ENCODE results near the gene FBXW4. TPM values are rescaled to one million over a fixed set of nuclear protein-coding genes. Genes with fewer than 3 reads are reported as not detected.

Gene FBXW4
- total RNA-seq, 4 donors from 2014 or later: 28.0 to 106 (median 58.1) TPM

DNA sequence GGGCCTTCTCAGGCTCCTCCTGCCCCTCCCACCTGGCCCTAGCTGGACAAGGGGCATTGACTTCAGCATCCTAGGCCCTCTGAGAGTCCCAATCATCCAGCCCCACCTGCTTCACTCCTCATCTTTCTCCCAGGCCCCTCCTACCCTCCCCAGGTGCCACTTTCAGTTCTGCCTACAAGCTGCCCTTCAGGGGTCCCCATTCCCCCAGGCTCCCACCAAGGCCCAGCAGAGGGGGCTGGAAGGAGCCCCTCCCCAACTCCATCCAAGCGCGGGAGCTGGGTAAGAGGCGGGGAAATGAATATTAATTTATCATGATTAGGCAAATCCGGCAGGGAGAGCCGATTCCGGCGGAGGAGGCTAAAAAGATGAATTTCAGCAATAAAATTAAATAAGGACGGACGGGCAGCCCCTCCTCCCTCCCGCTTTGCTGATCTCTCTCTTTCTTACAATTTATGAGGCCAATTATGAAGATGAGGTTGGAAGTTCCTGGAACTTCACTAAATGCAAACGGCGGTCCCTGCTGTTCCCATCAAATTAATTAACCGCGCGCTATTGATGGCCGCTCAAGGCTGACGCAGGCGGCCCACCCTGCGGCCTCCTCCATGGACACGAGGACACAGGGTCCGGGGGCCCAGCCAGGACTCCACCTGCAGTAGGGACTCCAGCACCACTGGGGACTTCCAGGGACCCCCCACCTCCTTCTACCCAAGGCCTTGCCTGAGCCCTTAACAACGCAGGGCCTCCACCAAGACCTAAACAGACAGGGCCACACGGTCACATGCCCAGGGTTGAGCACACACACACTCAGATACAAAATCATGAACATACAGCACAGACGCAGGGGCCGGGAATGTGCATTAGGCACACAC is 120.9 kb downstream of the FBXW4 start:
- Histone ChIP-seq H3K4me1 (peaks cover 0 to 12% (median 6%) of the 10 kb centered on the region in 4 donors), H3K27ac (no peak overlapping the region), H3K27me3 (no peaks in the 10 kb centered on the region), H3K36me3 (peaks cover 0 to 7% (median 0%) of the 10 kb centered on the region in 3 donors), H3K4me3 (no peak overlapping the region), H3K9me3 (peaks cover 0 to 7% (median 0%) of the 10 kb centered on the region in 4 donors)
- TF ChIP-seq, protein P1, sequence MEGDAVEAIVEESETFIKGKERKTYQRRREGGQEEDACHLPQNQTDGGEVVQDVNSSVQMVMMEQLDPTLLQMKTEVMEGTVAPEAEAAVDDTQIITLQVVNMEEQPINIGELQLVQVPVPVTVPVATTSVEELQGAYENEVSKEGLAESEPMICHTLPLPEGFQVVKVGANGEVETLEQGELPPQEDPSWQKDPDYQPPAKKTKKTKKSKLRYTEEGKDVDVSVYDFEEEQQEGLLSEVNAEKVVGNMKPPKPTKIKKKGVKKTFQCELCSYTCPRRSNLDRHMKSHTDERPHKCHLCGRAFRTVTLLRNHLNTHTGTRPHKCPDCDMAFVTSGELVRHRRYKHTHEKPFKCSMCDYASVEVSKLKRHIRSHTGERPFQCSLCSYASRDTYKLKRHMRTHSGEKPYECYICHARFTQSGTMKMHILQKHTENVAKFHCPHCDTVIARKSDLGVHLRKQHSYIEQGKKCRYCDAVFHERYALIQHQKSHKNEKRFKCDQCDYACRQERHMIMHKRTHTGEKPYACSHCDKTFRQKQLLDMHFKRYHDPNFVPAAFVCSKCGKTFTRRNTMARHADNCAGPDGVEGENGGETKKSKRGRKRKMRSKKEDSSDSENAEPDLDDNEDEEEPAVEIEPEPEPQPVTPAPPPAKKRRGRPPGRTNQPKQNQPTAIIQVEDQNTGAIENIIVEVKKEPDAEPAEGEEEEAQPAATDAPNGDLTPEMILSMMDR (IDR thresholded peaks at IDR 0.05): no peak
- TF ChIP-seq POLR2A (IDR thresholded peaks at IDR 0.05): no peak
- DNase-seq: no peak

DNA sequence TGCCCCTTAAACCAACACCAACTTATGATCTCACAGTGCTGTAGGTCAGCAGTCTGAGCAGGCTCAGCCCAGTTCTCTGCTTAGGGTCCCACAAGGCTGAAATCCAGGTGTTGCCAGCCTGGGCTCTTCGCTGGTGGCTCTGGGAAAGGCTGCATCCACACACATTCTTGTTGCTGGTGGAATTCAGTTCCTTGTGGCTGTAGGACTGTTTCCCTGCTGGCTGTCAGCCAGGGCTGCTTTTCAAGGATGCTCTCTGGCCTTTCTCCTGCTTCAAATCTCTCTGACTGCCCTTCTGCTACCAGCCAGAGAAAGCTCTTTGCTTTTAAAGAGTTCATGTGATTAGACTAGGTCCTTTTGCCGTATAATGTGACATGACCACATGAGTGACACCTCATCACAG is 122.2 kb downstream of the FBXW4 start:
- no peaks in the 10 kb centered on the region for H3K27me3 ChIP-seq
- peaks cover 0 to 12% (median 6%) of the 10 kb centered on the region in 4 donors for H3K4me1 ChIP-seq
- peaks cover 0 to 7% (median 0%) of the 10 kb centered on the region in 4 donors for H3K9me3 ChIP-seq
- no peaks in the 10 kb centered on the region for H3K36me3 ChIP-seq
- H3K27ac ChIP-seq: no peak overlapping the region
- no peak for DNase-seq
- H3K4me3 ChIP-seq: no peak overlapping the region
- no peak for TF ChIP-seq POLR2A (IDR thresholded peaks at IDR 0.05)
- TF ChIP-seq, protein P1 (IDR thresholded peaks at IDR 0.05): no peak

DNA sequence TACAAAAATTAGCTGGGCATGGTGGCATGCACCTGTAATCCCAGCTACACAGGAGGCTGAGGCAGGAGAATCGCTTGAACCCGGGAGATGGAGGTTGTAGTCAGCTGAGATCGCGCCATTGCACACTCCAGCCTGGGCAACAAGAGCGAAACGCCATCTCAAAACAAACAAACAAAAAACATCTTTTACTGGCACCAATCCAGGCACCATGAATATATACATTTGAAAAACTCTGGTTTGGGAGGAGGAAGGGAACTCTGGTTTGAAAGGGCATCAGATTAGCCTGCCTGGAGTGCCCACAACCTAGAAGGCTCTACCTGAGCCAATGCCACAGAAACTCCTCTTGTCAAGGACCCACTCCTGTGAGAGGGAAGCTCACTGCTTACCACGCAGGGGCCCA is 122.8 kb downstream of the FBXW4 start:
- no peak for TF ChIP-seq POLR2A (IDR thresholded peaks at IDR 0.05)
- TF ChIP-seq, protein P1 (IDR thresholded peaks at IDR 0.05): no peak
- no peak for DNase-seq

DNA sequence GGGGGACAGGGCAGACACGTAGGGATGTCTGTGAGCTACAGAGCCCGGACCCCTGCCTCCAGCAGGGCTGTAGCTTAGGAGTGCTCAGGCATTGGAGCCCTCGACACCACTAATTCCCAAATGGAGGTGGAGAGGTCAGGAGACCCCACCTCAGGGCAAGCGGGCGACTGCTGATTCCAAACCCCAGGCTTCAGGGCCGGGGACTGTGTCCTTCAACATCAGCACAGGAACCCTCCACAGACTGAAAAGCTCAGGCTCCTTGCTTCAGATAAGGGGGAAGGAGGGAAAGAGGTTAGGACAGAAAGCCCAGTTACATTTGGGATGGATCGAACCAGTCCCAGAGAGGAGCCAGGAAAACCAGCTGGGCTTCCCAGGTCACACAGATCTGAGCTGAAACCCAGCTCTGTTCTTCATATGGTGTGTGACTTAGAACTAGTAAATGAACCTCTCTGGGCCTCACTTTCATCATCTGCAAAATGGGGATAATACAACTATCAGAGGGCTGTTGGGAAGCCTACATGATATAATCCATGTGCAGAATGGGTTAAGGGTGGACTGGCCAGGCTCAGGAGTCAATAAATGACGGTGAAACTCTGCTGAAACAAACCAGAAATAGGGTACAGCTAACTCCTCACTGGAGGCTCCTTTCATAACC is 123.6 kb downstream of the FBXW4 start:
- Histone ChIP-seq H3K9me3 (peaks cover 0 to 7% (median 0%) of the 10 kb centered on the region in 4 donors), H3K36me3 (no peaks in the 10 kb centered on the region), H3K4me3 (no peak overlapping the region), H3K27me3 (no peaks in the 10 kb centered on the region), H3K4me1 (peaks cover 0 to 12% (median 6%) of the 10 kb centered on the region in 4 donors), H3K27ac (no peak overlapping the region)
- no peak for TF ChIP-seq POLR2A (IDR thresholded peaks at IDR 0.05)
- TF ChIP-seq, protein P1 (IDR thresholded peaks at IDR 0.05): no peak
- no peak for DNase-seq

More for the DNA sequence above, 122.8 kb downstream of the FBXW4 start:
- Histone ChIP-seq H3K9me3 (peaks cover 0 to 7% (median 0%) of the 10 kb centered on the region in 4 donors), H3K4me3 (no peak overlapping the region), H3K4me1 (peaks cover 0 to 12% (median 6%) of the 10 kb centered on the region in 4 donors), H3K27ac (no peak overlapping the region), H3K36me3 (no peaks in the 10 kb centered on the region), H3K27me3 (no peaks in the 10 kb centered on the region)

DNA sequence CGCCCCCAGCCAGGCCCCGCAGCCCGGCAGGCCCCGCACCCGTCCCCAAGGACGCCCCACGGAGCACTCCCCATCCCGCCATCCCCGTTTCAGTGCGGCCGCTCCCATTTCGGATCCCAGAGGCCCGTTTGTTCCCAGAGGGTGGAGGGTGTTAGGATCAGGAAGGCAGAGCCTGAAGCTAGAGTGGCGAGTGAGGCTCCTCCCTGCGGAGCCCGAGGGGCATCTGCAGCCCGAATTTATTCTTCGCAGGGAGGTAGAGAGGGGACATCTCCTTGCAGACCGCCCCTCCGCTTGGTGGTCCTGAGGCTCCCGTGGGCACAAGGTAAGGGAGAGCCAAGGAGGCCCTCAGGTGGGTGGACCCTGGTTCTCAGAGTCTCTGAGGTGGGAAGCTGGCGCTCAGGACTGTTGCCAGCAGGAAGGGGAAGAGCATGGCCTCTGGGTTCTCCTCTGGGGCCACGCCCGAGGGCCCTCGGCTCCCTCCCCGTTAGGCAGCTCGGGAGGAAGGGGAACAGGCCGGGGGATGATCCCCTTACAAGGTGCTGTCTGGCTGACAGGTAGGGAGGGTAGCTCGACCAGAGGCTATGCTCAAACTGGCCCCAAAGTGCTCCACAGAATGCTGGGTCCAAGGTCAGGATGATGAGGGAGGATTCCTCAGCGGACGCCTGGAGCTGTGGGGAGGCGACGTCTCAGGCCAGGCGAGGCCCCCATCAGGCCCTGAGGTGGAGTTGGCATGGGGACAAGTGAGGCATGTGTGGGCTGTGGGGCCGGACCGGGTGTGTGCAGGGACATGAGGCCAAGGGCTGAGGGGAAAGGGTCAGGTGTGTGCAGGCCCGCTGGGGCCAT is 124.3 kb downstream of the FBXW4 start:
- Histone ChIP-seq H3K36me3 (no peaks in the 10 kb centered on the region), H3K27me3 (no peaks in the 10 kb centered on the region), H3K4me1 (peaks cover 0 to 12% (median 6%) of the 10 kb centered on the region in 4 donors), H3K9me3 (peaks cover 0 to 7% (median 0%) of the 10 kb centered on the region in 4 donors), H3K4me3 (peak overlapping the region; percentile 36 to 62 (median 55)), H3K27ac (no peak overlapping the region)
- TF ChIP-seq, protein P1 (IDR thresholded peaks at IDR 0.05): no peak
- no peak for TF ChIP-seq POLR2A (IDR thresholded peaks at IDR 0.05)
- peak in 1 of 3 donors; percentile 53 for DNase-seq
